SJCRH30 (cell line): ENCODE data around the gene TDP2. TPM values are rescaled to one million over a fixed set of nuclear protein-coding genes. Genes with fewer than 3 reads are reported as not detected.

Experiments used
- DNase-seq, 2 experiments: peaks; one replicate each; pipeline ENCODE4 v3.0.0-alpha.2; 2015 to 2020
- H3K27ac ChIP-seq: fragments of 250-450 bp; sonication (Bioruptor Pico); 2 replicates; pipeline ENCODE4 v1.5.1; 2020; ENCODE audit warnings: mild to moderate bottlenecking, moderate library complexity
- H3K27me3 ChIP-seq: fragments of 250-450 bp; sonication (Bioruptor Pico); 2 replicates; pipeline ENCODE4 v1.5.1; 2020; ENCODE audit warnings: mild to moderate bottlenecking, moderate library complexity
- H3K36me3 ChIP-seq: fragments of 250-450 bp; sonication (Bioruptor Pico); 2 replicates; pipeline ENCODE4 v1.5.1; 2020; ENCODE audit warnings: mild to moderate bottlenecking, moderate library complexity
- H3K4me1 ChIP-seq: fragments of 250-450 bp; sonication (Bioruptor Pico); 2 replicates; pipeline ENCODE4 v1.5.1; 2020; ENCODE audit warnings: mild to moderate bottlenecking, moderate library complexity
- H3K4me3 ChIP-seq: fragments of 250-450 bp; sonication (Bioruptor Pico); 2 replicates; pipeline ENCODE4 v1.5.1; 2020; ENCODE audit warnings: mild to moderate bottlenecking, moderate library complexity
- H3K9me3 ChIP-seq: fragments of 250-450 bp; sonication (Bioruptor Pico); replicated peaks from 2 replicates; pipeline ENCODE4 v1.5.1; 2020; ENCODE audit warnings: mild to moderate bottlenecking, moderate library complexity
- total RNA-seq: library from RNA; depleted of rRNA; stranded (reverse); fragments of >200 nt; shearing (Covaris generic); gene quantifications from 2 replicates; pipeline ENCODE4 v1.2.3, GENCODE V29; 2014; rRNA removed

Gene TDP2
- total RNA-seq, 1 experiment from 2014 or later, result 20.2 TPM

GRCh38 chr6:24607310-24608105 is 59.2 kb downstream of the TDP2 start:
- Histone ChIP-seq H3K4me3 (no peak overlapping the region), H3K27ac (no peak overlapping the region), H3K4me1 (no peaks in the 10 kb centered on the region), H3K27me3 (no peaks in the 10 kb centered on the region), H3K36me3 (no peaks in the 10 kb centered on the region), H3K9me3 (no peaks in the 10 kb centered on the region)
- DNase-seq, result no peak

DNA sequence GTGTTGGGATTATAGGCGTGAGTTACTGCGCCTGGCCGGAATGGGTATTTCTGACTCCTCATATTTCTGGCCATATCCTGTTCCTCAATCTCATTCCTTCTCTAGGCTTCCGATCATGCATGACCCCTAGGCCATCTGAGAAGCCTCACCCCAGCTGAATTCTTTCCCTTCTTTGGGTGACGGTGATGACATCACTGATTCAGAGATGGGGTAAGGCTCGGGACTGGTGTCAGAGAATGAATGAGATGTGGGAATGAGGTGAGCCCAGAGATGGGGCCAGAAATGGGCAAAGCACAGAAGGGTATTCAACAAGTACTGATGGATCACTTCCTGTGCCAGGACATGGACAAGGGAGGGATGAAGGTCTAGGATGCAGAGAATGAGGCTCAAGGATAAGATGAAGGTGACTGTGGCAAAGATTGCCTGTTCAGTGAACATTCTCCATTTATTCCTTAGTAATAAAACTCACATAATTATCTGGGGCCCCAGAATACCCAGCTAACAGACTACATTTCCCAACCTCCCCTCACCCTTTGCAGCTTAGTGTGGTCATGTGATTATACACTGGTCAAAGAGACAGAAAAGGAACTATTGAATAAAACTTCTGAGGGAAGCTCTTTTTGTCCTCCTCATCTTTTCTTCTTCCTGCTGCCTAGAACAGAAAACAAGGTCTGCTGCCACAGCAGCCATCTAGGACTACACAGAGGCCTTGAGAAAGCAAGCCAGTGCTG is 60.3 kb downstream of the TDP2 start:
- Histone ChIP-seq H3K27ac (no peak overlapping the region), H3K27me3 (no peaks in the 10 kb centered on the region), H3K4me3 (no peak overlapping the region), H3K36me3 (no peaks in the 10 kb centered on the region), H3K4me1 (no peaks in the 10 kb centered on the region), H3K9me3 (no peaks in the 10 kb centered on the region)
- no peak for DNase-seq

GRCh38 chr6:24603241-24603640 is 63.5 kb downstream of the TDP2 start:
- Histone ChIP-seq H3K27me3 (no peaks in the 10 kb centered on the region), H3K9me3 (no peaks in the 10 kb centered on the region), H3K4me3 (no peak overlapping the region)

DNA sequence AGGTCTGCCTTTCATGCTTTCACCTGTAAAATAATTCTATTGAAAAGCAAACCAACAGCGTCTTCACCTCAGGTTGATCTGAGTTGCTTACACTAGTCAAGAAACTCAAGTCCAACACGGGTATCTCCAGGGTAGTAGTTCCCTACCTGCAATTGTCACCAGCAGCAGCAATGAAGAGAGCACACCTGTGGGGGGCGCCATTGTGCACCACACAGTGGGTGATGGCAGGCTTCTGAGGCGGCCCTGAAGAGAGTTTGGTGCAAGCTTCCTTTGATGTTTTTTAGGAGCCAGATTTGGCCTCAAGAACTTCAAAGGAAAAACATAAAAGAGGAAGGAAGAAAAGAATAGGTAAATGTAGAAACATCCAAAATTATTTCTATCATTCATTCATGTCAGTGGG is 65.8 kb downstream of the TDP2 start:
- no peak overlapping the region for H3K4me3 ChIP-seq
- no peaks in the 10 kb centered on the region for H3K27me3 ChIP-seq
- H3K4me1 ChIP-seq, result no peaks in the 10 kb centered on the region
- H3K36me3 ChIP-seq, result no peaks in the 10 kb centered on the region
- no peak overlapping the region for H3K27ac ChIP-seq
- DNase-seq, result no peak
- H3K9me3 ChIP-seq, result no peaks in the 10 kb centered on the region

More at GRCh38 chr6:24603241-24603640, 63.5 kb downstream of the TDP2 start:
- no peaks in the 10 kb centered on the region for H3K36me3 ChIP-seq
- no peak overlapping the region for H3K27ac ChIP-seq
- no peak for DNase-seq
- no peaks in the 10 kb centered on the region for H3K4me1 ChIP-seq

Other genes starting within 250 kb of the TDP2 start
- 0.23 and 0.59 TPM in 2 replicates for gene GPLD1, start 177.3 kb downstream of the TDP2 start, total RNA-seq
- 1.6 and 2.4 TPM in 2 replicates for gene ALDH5A1, start 171.9 kb downstream of the TDP2 start, total RNA-seq
- gene KIAA0319, start 20.7 kb downstream of the TDP2 start, total RNA-seq, result not detected in 2 replicates
- 8.6 and 10.1 TPM in 2 replicates for gene ACOT13, start 178 bp upstream of the TDP2 start, total RNA-seq
- 50.1 and 51.2 TPM in 2 replicates for gene C6orf62, start 52.3 kb upstream of the TDP2 start, total RNA-seq
- gene GMNN, start 108.0 kb upstream of the TDP2 start, total RNA-seq, result 65.7 and 72.1 TPM in 2 replicates
- not detected in 2 replicates for gene ARMH2, start 132.0 kb upstream of the TDP2 start, total RNA-seq